GM21515 (cell line): ENCODE results near the gene SEMA6A.
A peak's percentile ranks its signal among the peaks of the same experiment; 100 is the strongest.

Experiments
- ATAC-seq: cut with Tn5 transposase; IDR thresholded peaks from one replicate; pipeline ENCODE4 v1.9.1; 2021; ENCODE audit not compliant: unreplicated experiment

SEMA6A gene

GRCh38 chr5:116577064-116577788 lies 2.6 kb upstream of the SEMA6A start:
- peak; percentile 67 for ATAC-seq

GRCh38 chr5:116576053-116576713 lies 1.6 kb upstream of the SEMA6A start:
- ATAC-seq: peak; percentile 47

GRCh38 chr5:116575326-116576052 lies 866 bp upstream of the SEMA6A start:
- no peak for ATAC-seq

GRCh38 chr5:116573702-116574366 lies 789 bp downstream of the SEMA6A start:
- no peak for ATAC-seq

GRCh38 chr5:116573279-116573701 lies 1.3 kb downstream of the SEMA6A start:
- no peak for ATAC-seq

- ATAC-seq: no peak
Measured at GRCh38 chr5:116572350-116573278, 2.0 kb downstream of the SEMA6A start.

GRCh38 chr5:116571568-116572349 lies 2.9 kb downstream of the SEMA6A start:
- ATAC-seq: no peak

- no peak for ATAC-seq
Measured at GRCh38 chr5:116569999-116570398, 4.6 kb downstream of the SEMA6A start.

- ATAC-seq: no peak
Measured at GRCh38 chr5:116567106-116567505, 7.5 kb downstream of the SEMA6A start.

- ATAC-seq: peak; percentile 81
Measured at GRCh38 chr5:116566251-116566650, 8.4 kb downstream of the SEMA6A start.

- no peak for ATAC-seq
Measured at GRCh38 chr5:116564756-116565490, 9.7 kb downstream of the SEMA6A start.

GRCh38 chr5:116564312-116564711 lies 10.3 kb downstream of the SEMA6A start:
- ATAC-seq: no peak

- ATAC-seq: no peak
Measured at GRCh38 chr5:116563736-116564308, 10.8 kb downstream of the SEMA6A start.

- ATAC-seq: no peak
Measured at GRCh38 chr5:116562669-116563068, 12.0 kb downstream of the SEMA6A start.

- ATAC-seq: no peak
Measured at GRCh38 chr5:116561658-116562057, 13.0 kb downstream of the SEMA6A start.

- no peak for ATAC-seq
Measured at GRCh38 chr5:116559673-116560164, 14.9 kb downstream of the SEMA6A start.

GRCh38 chr5:116559239-116559638 lies 15.4 kb downstream of the SEMA6A start:
- no peak for ATAC-seq

- ATAC-seq: no peak
Measured at GRCh38 chr5:116557669-116558271, 16.9 kb downstream of the SEMA6A start.
